CD14-positive monocyte (primary cell): Measurements from ENCODE around the gene C3orf52. TPM values are rescaled to one million over a fixed set of nuclear protein-coding genes. Genes with fewer than 3 reads are reported as not detected.

Experiments used
- DNase-seq, 3 donors: peaks; one replicate each; pipeline ENCODE4 v3.0.0-alpha.2; 2011 to 2022
- H2AFZ ChIP-seq: 2 replicates; pipeline ENCODE4 v1.6.0; 2012; ENCODE audit warnings: mild to moderate bottlenecking, low read depth, low read length, inconsistent platforms; ENCODE audit not compliant: insufficient read depth, poor library complexity, severe bottlenecking
- H3K27ac ChIP-seq, 2 donors: 1 replicate in 1 of 2; 2 replicates in 1 of 2; pipeline ENCODE4 v1.5.1; 2012 to 2013; ENCODE audit warnings: low read length in 2 of 2, control low read depth in 1 of 2, inconsistent platforms in 1 of 2, low read depth in 1 of 2, mild to moderate bottlenecking in 1 of 2
- H3K27me3 ChIP-seq, 2 donors: one replicate each; pipeline versions ENCODE4 v1.6.0 to v1.6.1; 2011 to 2013; ENCODE audit warnings: low read length in 2 of 2; ENCODE audit not compliant: control insufficient read depth in 2 of 2, insufficient read depth in 2 of 2
- H3K36me3 ChIP-seq, 2 donors: replicated peaks in 1 of 2; 1 replicate in 1 of 2; 2 replicates in 1 of 2; pipeline versions ENCODE4 v1.5.1 to v1.6.1; 2012 to 2013; ENCODE audit warnings: low read length in 2 of 2, control low read depth in 1 of 2, inconsistent platforms in 1 of 2, mild to moderate bottlenecking in 1 of 2; ENCODE audit not compliant: insufficient read depth in 2 of 2, control insufficient read depth in 1 of 2
- H3K4me1 ChIP-seq, 2 donors: 1 replicate in 1 of 2; 2 replicates in 1 of 2; pipeline versions ENCODE4 v1.5.1 to v1.6.1; 2012 to 2013; ENCODE audit warnings: low read length in 2 of 2, control low read depth in 1 of 2, inconsistent platforms in 1 of 2, mild to moderate bottlenecking in 1 of 2, moderate library complexity in 1 of 2; ENCODE audit not compliant: insufficient read depth in 2 of 2, control insufficient read depth in 1 of 2
- H3K4me2 ChIP-seq: replicated peaks from 2 replicates; pipeline ENCODE3; 2012; ENCODE audit warnings: low read length, moderate library complexity, mild to moderate bottlenecking; ENCODE audit not compliant: poor library complexity, severe bottlenecking; ENCODE audit errors: extremely low read depth
- H3K4me3 ChIP-seq, 3 experiments: fragments of 200-600 bp in 1 of 3; sonication (generic) in 1 of 3; replicated peaks in 1 of 3; 1 replicate in 2 of 3; 2 replicates in 1 of 3; pipeline ENCODE4 v1.5.1; 2011 to 2013; ENCODE audit warnings: low read length in 3 of 3, mild to moderate bottlenecking in 3 of 3, control low read depth in 2 of 3, low read depth in 2 of 3, inconsistent platforms in 1 of 3, moderate library complexity in 1 of 3
- H3K79me2 ChIP-seq: 2 replicates; pipeline ENCODE4 v1.6.0; 2012; ENCODE audit warnings: mild to moderate bottlenecking, control low read depth, inconsistent platforms, low read length, moderate library complexity; ENCODE audit not compliant: insufficient read depth
- H3K9ac ChIP-seq: 2 replicates; pipeline ENCODE4 v1.6.0; 2017; ENCODE audit warnings: low read length, mild to moderate bottlenecking; ENCODE audit not compliant: insufficient read depth, poor library complexity, severe bottlenecking
- H3K9me3 ChIP-seq, 2 donors: replicated peaks in 1 of 2; 1 replicate in 1 of 2; 2 replicates in 1 of 2; pipeline versions ENCODE4 v1.5.1 to v1.6.1; 2012 to 2013; ENCODE audit warnings: low read length in 2 of 2, control low read depth in 1 of 2; ENCODE audit not compliant: control insufficient read depth in 1 of 2, insufficient read depth in 1 of 2
- H4K20me1 ChIP-seq: 2 replicates; pipeline ENCODE4 v1.6.0; 2012; ENCODE audit warnings: mild to moderate bottlenecking, low read length, control low read depth, moderate library complexity; ENCODE audit not compliant: insufficient read depth
- H3K27ac Mint-ChIP-seq, 7 donors: one replicate each; pipeline ENCODE4 v1.8.0; 2020; ENCODE audit warnings: mild to moderate bottlenecking in 7 of 7, mixed read lengths in 7 of 7, moderate library complexity in 6 of 7, inconsistent platforms in 2 of 7
- H3K27me3 Mint-ChIP-seq, 3 donors: one replicate each; pipeline ENCODE4 v1.8.0; 2021 to 2022; ENCODE audit warnings: low read depth in 3 of 3, mild to moderate bottlenecking in 3 of 3, mixed read lengths in 3 of 3, moderate library complexity in 3 of 3, inconsistent platforms in 1 of 3
- H3K36me3 Mint-ChIP-seq, 2 donors: one replicate each; pipeline ENCODE4 v1.8.0; 2020; ENCODE audit warnings: mixed read lengths in 2 of 2, inconsistent platforms in 1 of 2, mild to moderate bottlenecking in 1 of 2
- H3K4me1 Mint-ChIP-seq: one replicate; pipeline ENCODE4 v1.8.0; 2020; ENCODE audit warnings: mild to moderate bottlenecking, mixed read lengths
- H3K4me3 Mint-ChIP-seq, 2 donors: one replicate each; pipeline ENCODE4 v1.8.0; 2020; ENCODE audit warnings: mild to moderate bottlenecking in 2 of 2, mixed read lengths in 2 of 2, moderate library complexity in 1 of 2
- H3K9me3 Mint-ChIP-seq, 7 donors: one replicate each; pipeline ENCODE4 v1.8.0; 2020 to 2022; ENCODE audit warnings: mixed read lengths in 7 of 7, mild to moderate bottlenecking in 6 of 7, moderate library complexity in 6 of 7, inconsistent platforms in 2 of 7
- WGBS: methylation state at CpG from one replicate; pipeline ENCODE4 v1.1.5; 2013; ENCODE audit warnings: missing lambda C conversion rate; ENCODE audit not compliant: insufficient coverage; 5-methylcytosine and 5-hydroxymethylcytosine counted together
- intact Hi-C, 2 donors: fragments of 100-400 bp; cut with micrococcal nuclease; formaldehyde crosslinking; loops; one replicate each; pipeline versions ENCODE4 v1.15.0 to v1.15.1; 2023
- polyA plus RNA-seq, 3 donors: library from polyadenylated mRNA; depleted of rRNA in 1 of 3; unstranded in 2 of 3; stranded (reverse) in 1 of 3; fragments of 300-500 nt in 2 of 3; fragments of >200 nt in 1 of 3; fragmentation: Illumina TruSeq in 2 of 3; gene quantifications; 1 replicate in 2 of 3; 2 replicates in 1 of 3; pipeline ENCODE4 v1.2.3, GENCODE V29; 2012 to 2021
- TF ChIP-seq, protein P1 (sequence below): fragments of 200-600 bp; IDR thresholded peaks from one replicate; pipeline ENCODE4 v1.8.0; 2022; ENCODE audit warnings: antibody characterized with exemption, mild to moderate bottlenecking

C3orf52 gene
- polyA plus RNA-seq, 3 donors, result not detected

DNA sequence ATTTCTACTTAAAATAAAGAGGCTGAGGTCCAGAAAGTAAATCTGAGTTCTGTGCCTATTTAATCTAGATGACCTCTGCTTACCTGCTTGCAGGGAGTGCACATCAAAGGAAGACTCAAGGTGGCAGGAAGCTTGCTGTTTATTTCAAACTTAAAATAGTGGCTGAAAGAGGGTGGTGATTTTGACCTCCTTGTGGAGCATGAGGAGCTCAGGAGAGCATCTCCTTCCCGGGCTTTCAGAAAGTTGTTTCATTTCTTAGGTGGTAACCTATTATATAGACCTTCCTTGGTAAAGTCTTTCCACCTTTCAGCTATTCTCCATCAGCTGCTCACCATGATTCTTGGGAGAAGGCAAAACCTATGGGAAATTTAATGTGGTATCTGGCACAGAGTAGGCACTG is 46.4 kb downstream of the C3orf52 start:
- H3K27ac Mint-ChIP-seq, result peak overlapping the region; percentile 60 to 90 (median 86)
- H3K27me3 Mint-ChIP-seq, result peaks cover 0 to 4% (median 0%) of the 10 kb centered on the region in 3 donors
- Histone ChIP-seq H3K4me2 (peak overlapping the region; percentile 37), H3K9me3 (no peaks in the 10 kb centered on the region), H4K20me1 (no peaks in the 10 kb centered on the region), H3K9ac (no peak overlapping the region), H3K79me2 (no peaks in the 10 kb centered on the region), H3K4me1 (peaks cover 20 to 41% of the 10 kb centered on the region in 2 donors), H3K27ac (peak overlapping the region; percentile 39 to 72), H3K4me3 (peak overlapping the region in 1 of 3 experiments; percentile 19), H3K36me3 (no peaks in the 10 kb centered on the region), H3K27me3 (no peaks in the 10 kb centered on the region), H2AFZ (peak overlapping the region; percentile 19)
- WGBS, result no CpG with 5 or more reads among the region's 1 CpG
- no peak for DNase-seq
- TF ChIP-seq, protein P1, sequence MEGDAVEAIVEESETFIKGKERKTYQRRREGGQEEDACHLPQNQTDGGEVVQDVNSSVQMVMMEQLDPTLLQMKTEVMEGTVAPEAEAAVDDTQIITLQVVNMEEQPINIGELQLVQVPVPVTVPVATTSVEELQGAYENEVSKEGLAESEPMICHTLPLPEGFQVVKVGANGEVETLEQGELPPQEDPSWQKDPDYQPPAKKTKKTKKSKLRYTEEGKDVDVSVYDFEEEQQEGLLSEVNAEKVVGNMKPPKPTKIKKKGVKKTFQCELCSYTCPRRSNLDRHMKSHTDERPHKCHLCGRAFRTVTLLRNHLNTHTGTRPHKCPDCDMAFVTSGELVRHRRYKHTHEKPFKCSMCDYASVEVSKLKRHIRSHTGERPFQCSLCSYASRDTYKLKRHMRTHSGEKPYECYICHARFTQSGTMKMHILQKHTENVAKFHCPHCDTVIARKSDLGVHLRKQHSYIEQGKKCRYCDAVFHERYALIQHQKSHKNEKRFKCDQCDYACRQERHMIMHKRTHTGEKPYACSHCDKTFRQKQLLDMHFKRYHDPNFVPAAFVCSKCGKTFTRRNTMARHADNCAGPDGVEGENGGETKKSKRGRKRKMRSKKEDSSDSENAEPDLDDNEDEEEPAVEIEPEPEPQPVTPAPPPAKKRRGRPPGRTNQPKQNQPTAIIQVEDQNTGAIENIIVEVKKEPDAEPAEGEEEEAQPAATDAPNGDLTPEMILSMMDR, result no peak
- H3K4me1 Mint-ChIP-seq, result peaks cover 50% of the 10 kb centered on the region
- H3K36me3 Mint-ChIP-seq, result no peaks in the 10 kb centered on the region
- intact Hi-C loops, result no loop called here
- no peaks in the 10 kb centered on the region for H3K9me3 Mint-ChIP-seq
- peak overlapping the region in 1 of 2 donors; percentile 60 for H3K4me3 Mint-ChIP-seq

DNA sequence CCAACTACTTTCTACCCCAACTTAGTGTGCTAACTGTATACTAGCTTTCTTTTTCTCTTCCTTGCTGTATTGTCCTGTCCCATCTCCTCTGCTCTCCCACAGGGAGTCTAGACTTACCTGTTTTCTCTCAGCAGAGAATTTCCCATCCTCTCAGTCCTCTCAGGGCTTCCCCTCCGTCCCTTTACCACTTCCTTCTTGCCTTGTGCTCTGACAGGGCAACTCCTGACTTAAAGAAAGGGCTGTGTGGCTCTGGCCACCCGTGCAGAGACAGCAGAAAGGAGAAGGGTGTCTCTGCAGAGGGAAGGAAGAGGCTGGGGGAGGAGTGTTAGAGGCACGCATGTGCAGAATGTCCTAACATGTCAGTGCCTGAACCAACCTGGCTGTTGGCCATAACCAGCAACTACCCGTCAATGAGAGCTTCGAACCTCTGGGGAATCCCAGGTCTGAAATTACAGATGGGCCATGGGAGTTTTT is 46.8 kb downstream of the C3orf52 start, which contains the start of gene GCSAM:
Gene GCSAM, minus strand, starts transcription at position 274 of the 474 bp plus-strand sequence. Its CDS starts 128 bp downstream, at position 146.
- no peaks in the 10 kb centered on the region for H3K9me3 ChIP-seq
- H3K4me2 ChIP-seq, result peak within 1 kb of the TSS; percentile 37
- H3K4me3 ChIP-seq, result peak within 1 kb of the TSS in 1 of 3 experiments; percentile 19
- H3K4me1 Mint-ChIP-seq, result peaks cover 50% of the 10 kb centered on the region
- H3K27me3 ChIP-seq, result no peaks in the 10 kb centered on the region
- H3K27ac Mint-ChIP-seq, result peak within 1 kb of the TSS; percentile 60 to 90 (median 86)
- H3K4me3 Mint-ChIP-seq, result peak within 1 kb of the TSS; percentile 60 to 68
- peak within 1 kb of the TSS; percentile 19 for H2AFZ ChIP-seq
- TF ChIP-seq, protein P1, result no peak
- H3K9me3 Mint-ChIP-seq, result no peaks in the 10 kb centered on the region
- H4K20me1 ChIP-seq, result no peaks in the 10 kb centered on the region
- WGBS, result 0% methylated on average over 1 of the region's 5 CpGs
- no peaks in the 10 kb centered on the region for H3K36me3 ChIP-seq
- H3K36me3 Mint-ChIP-seq, result no peaks in the 10 kb centered on the region
- intact Hi-C loops, result no loop called here
- H3K27ac ChIP-seq, result peak within 1 kb of the TSS; percentile 39 to 72
- H3K4me1 ChIP-seq, result peaks cover 20 to 41% of the 10 kb centered on the region in 2 donors
- peaks cover 0 to 4% (median 0%) of the 10 kb centered on the region in 3 donors for H3K27me3 Mint-ChIP-seq
- no peak within 1 kb of the TSS for H3K9ac ChIP-seq
- peak; percentile 76 to 89 (median 78) for DNase-seq
- no peaks in the 10 kb centered on the region for H3K79me2 ChIP-seq
